Uterus (tissue), 2 donors: ENCODE data around the gene ERFL.

ENCODE experiments used
- POLR2A ChIP-seq, 2 donors: fragments of 450-650 bp; IDR thresholded peaks; one replicate each; pipeline ENCODE4 v1.6.1; 2016; ENCODE audit warnings: antibody characterized with exemption in 2 of 2, mild to moderate bottlenecking in 1 of 2, moderate library complexity in 1 of 2
- TF ChIP-seq, protein P1 (sequence below), 4 experiments: fragments of 200-600 bp in 2 of 4; fragments of 450-650 bp in 2 of 4; sonication (generic) in 2 of 4; IDR thresholded peaks; one replicate each; pipeline ENCODE4 v1.5.1; 2016 to 2019; ENCODE audit warnings: antibody characterized with exemption in 4 of 4, mild to moderate bottlenecking in 2 of 4, moderate library complexity in 1 of 4

DNA sequence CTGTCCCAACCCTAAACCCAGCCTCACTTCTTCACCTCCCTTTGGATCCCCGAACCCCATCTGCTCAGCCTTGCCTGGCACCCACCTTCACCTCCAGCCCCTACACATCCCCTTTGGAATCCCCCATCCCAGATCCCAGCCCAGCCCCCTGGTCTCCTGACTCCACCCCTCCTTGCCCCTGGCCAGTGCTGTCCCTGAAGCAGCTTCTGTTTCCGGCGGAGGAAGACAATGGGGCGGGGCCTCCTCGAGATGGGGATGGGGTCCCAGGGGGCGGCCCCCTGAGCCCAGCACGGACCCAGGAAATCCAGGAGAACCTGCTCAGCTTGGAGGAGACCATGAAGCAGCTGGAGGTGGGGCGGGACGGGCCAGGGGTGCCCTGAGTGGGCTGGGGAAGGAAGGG lies 22.0 kb downstream of the ERFL start:
- TF ChIP-seq, protein P1, sequence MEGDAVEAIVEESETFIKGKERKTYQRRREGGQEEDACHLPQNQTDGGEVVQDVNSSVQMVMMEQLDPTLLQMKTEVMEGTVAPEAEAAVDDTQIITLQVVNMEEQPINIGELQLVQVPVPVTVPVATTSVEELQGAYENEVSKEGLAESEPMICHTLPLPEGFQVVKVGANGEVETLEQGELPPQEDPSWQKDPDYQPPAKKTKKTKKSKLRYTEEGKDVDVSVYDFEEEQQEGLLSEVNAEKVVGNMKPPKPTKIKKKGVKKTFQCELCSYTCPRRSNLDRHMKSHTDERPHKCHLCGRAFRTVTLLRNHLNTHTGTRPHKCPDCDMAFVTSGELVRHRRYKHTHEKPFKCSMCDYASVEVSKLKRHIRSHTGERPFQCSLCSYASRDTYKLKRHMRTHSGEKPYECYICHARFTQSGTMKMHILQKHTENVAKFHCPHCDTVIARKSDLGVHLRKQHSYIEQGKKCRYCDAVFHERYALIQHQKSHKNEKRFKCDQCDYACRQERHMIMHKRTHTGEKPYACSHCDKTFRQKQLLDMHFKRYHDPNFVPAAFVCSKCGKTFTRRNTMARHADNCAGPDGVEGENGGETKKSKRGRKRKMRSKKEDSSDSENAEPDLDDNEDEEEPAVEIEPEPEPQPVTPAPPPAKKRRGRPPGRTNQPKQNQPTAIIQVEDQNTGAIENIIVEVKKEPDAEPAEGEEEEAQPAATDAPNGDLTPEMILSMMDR (IDR thresholded peaks at IDR 0.05): no peak
- no peak for TF ChIP-seq POLR2A (IDR thresholded peaks at IDR 0.05)
